Adrenal gland (tissue), 5 donors: ENCODE data around the gene SH3BP1.

Experiments
- POLR2A ChIP-seq, 2 donors: fragments of 450-650 bp; IDR thresholded peaks; one replicate each; pipeline ENCODE4 v1.6.1; 2017; ENCODE audit warnings: antibody characterized with exemption in 2 of 2, mild to moderate bottlenecking in 2 of 2, moderate library complexity in 1 of 2
- TF ChIP-seq, protein P1 (sequence below), 6 experiments: fragments of 450-650 bp in 4 of 6; fragments of 200-600 bp in 2 of 6; sonication (generic) in 1 of 6; IDR thresholded peaks; 1 replicate in 5 of 6; 2 replicates in 1 of 6; pipeline versions ENCODE4 v1.5.1 to v1.8.0; 2016 to 2021; ENCODE audit warnings: antibody characterized with exemption in 6 of 6, mild to moderate bottlenecking in 2 of 6, moderate library complexity in 1 of 6
- donor health status: DM: no; HTN: no; CAD: no.

DNA sequence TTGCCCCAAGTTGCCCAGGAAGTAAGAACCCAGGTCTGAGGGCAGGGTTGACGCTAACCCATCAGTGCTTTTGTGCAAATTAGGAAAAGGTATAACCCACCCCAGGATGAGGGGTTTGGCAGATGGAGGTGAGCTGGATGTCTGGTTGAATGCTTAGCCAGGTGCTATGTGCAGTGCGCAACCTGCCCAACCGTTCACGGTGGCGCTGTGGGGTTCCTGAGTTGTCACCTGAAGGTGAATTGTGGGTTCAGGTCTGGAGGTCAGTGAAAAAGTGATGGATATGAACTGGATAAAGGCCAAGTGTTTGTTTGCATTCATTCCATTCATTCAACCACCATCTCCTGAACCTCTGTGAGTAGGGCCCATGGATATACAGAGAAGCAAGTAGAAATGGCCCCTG is 45.2 kb upstream of the SH3BP1 start:
- no peak for TF ChIP-seq POLR2A (IDR thresholded peaks at IDR 0.05)
- TF ChIP-seq, protein P1, sequence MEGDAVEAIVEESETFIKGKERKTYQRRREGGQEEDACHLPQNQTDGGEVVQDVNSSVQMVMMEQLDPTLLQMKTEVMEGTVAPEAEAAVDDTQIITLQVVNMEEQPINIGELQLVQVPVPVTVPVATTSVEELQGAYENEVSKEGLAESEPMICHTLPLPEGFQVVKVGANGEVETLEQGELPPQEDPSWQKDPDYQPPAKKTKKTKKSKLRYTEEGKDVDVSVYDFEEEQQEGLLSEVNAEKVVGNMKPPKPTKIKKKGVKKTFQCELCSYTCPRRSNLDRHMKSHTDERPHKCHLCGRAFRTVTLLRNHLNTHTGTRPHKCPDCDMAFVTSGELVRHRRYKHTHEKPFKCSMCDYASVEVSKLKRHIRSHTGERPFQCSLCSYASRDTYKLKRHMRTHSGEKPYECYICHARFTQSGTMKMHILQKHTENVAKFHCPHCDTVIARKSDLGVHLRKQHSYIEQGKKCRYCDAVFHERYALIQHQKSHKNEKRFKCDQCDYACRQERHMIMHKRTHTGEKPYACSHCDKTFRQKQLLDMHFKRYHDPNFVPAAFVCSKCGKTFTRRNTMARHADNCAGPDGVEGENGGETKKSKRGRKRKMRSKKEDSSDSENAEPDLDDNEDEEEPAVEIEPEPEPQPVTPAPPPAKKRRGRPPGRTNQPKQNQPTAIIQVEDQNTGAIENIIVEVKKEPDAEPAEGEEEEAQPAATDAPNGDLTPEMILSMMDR (IDR thresholded peaks at IDR 0.05), result no peak
